Neural crest cell (in vitro differentiated cells): ENCODE results near the gene BMPR1A. TPM values are rescaled to one million over a fixed set of nuclear protein-coding genes. Genes with fewer than 3 reads are reported as not detected.

Experiments used
- DNase-seq: peaks from one replicate; pipeline ENCODE4 v3.0.0; 2021; ENCODE audit warnings: low read depth, mixed read lengths, low spot score
- H3K27ac Mint-ChIP-seq: one replicate; pipeline ENCODE4 v1.8.0; 2021; ENCODE audit warnings: mild to moderate bottlenecking, mixed read lengths; ENCODE audit not compliant: unreplicated experiment
- H3K27me3 Mint-ChIP-seq: 2 replicates; pipeline ENCODE4 v1.8.0; 2021; ENCODE audit warnings: low read depth, mild to moderate bottlenecking, mixed read lengths
- H3K36me3 Mint-ChIP-seq: 2 replicates; pipeline ENCODE4 v1.8.0; 2021; ENCODE audit warnings: low read depth, mild to moderate bottlenecking, mixed read lengths
- H3K4me1 Mint-ChIP-seq: 2 replicates; pipeline ENCODE4 v1.8.0; 2021; ENCODE audit warnings: mixed read lengths
- H3K4me3 Mint-ChIP-seq: one replicate; pipeline ENCODE4 v1.8.0; 2021; ENCODE audit warnings: mild to moderate bottlenecking, mixed read lengths
- H3K9me3 Mint-ChIP-seq: 2 replicates; pipeline ENCODE4 v1.8.0; 2021; ENCODE audit warnings: mixed read lengths
- total RNA-seq: library from RNA; stranded (reverse); gene quantifications from 2 replicates; pipeline ENCODE4 v1.2.1, GENCODE V29; 2021
- TF ChIP-seq, protein P1 (sequence below): fragments of 200-600 bp; sonication (generic); conservative IDR thresholded peaks from 2 replicates; pipeline ENCODE4 v1.5.0; 2021; ENCODE audit warnings: antibody characterized with exemption, mild to moderate bottlenecking

BMPR1A gene
- total RNA-seq, 1 donor from 2014 or later, result 78.6 TPM

DNA sequence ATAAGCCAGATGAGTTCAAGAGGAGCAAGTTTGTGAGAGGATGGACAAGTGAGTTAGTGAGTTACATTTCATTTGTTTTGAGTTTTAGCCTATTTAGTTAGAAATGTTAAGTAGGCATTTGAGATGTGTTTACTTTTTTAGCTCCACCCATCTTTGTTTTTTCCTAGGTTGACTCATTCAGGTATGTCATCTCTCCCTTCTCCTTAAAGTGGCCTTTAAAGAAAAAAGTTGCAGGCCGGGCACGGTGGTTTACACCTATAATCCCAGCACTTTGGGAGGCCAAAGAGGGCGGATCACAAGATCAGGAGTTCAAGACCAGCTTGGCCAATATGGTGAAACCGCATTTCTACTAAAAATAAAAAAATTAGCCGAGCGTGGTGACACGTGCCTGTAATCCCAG, 71.2 kb downstream of the BMPR1A start:
- H3K36me3 Mint-ChIP-seq, result no peaks in the 10 kb centered on the region
- H3K9me3 Mint-ChIP-seq, result no peaks in the 10 kb centered on the region
- H3K4me3 Mint-ChIP-seq, result no peak overlapping the region
- no peak overlapping the region for H3K27ac Mint-ChIP-seq
- H3K27me3 Mint-ChIP-seq, result no peaks in the 10 kb centered on the region
- TF ChIP-seq, protein P1, sequence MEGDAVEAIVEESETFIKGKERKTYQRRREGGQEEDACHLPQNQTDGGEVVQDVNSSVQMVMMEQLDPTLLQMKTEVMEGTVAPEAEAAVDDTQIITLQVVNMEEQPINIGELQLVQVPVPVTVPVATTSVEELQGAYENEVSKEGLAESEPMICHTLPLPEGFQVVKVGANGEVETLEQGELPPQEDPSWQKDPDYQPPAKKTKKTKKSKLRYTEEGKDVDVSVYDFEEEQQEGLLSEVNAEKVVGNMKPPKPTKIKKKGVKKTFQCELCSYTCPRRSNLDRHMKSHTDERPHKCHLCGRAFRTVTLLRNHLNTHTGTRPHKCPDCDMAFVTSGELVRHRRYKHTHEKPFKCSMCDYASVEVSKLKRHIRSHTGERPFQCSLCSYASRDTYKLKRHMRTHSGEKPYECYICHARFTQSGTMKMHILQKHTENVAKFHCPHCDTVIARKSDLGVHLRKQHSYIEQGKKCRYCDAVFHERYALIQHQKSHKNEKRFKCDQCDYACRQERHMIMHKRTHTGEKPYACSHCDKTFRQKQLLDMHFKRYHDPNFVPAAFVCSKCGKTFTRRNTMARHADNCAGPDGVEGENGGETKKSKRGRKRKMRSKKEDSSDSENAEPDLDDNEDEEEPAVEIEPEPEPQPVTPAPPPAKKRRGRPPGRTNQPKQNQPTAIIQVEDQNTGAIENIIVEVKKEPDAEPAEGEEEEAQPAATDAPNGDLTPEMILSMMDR, result no peak
- H3K4me1 Mint-ChIP-seq, result peaks cover 32% of the 10 kb centered on the region
- DNase-seq, result no peak

DNA sequence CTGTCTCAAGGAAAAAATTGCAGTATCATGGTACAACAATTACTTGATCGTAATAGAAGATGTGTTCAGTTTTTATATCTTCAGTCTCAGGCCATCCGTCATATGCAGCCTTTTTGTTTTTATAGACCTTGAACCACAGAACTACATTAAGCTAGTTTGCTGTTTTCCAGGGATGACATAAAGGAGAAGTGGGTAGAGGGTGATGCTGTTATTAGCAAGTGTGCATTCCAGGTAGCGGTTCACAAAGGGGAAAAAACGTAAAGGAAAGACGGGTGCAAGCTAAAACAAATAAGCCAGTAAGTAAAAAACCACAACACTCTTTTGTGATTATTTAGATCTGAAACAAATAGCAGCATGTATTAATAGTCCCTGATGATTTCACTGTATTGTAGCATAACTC, 71.7 kb downstream of the BMPR1A start:
- Mint-ChIP-seq H3K27ac (no peak overlapping the region), H3K9me3 (no peaks in the 10 kb centered on the region), H3K4me3 (no peak overlapping the region), H3K4me1 (peaks cover 31% of the 10 kb centered on the region), H3K27me3 (no peaks in the 10 kb centered on the region), H3K36me3 (no peaks in the 10 kb centered on the region)
- TF ChIP-seq, protein P1, result no peak
- DNase-seq, result no peak

- Mint-ChIP-seq H3K9me3 (no peaks in the 10 kb centered on the region), H3K36me3 (no peaks in the 10 kb centered on the region), H3K4me1 (peaks cover 21% of the 10 kb centered on the region), H3K27me3 (no peaks in the 10 kb centered on the region), H3K27ac (no peak overlapping the region), H3K4me3 (no peak overlapping the region)
- no peak for DNase-seq
- TF ChIP-seq, protein P1, result no peak
These were observed 73.1 kb downstream of the BMPR1A start for GRCh38 chr10:86829472-86829871.

DNA sequence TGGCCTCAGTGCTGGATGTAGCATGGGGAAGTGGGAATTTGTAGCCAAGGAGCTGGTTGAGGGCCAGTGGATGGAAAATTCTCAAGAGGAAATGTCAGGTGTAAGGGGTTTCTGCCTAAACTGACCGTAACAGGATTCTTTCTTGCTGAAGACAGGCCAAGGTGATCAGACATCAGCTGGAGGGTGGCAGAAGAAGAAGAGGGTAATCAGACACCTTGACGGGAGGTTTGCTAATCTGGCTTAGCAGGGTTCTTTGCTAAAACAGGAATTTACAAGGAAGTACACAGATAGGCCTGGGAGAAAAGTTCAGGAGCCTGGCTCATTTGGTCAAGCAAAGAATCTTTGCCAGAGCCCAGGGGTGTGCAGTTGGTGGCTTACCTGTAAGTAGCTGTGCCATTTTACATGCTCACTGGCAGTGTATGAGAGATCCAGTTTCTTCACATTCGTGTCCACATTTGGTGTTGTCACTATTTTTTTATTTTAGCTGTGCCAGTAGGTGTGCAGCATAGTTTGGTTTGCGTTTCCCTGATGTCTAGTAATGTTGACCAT, 73.7 kb downstream of the BMPR1A start:
- Mint-ChIP-seq H3K36me3 (no peaks in the 10 kb centered on the region), H3K4me3 (no peak overlapping the region), H3K4me1 (peaks cover 26% of the 10 kb centered on the region), H3K27me3 (no peaks in the 10 kb centered on the region), H3K9me3 (no peaks in the 10 kb centered on the region), H3K27ac (no peak overlapping the region)
- TF ChIP-seq, protein P1, result no peak
- no peak for DNase-seq

- Mint-ChIP-seq H3K27me3 (no peaks in the 10 kb centered on the region), H3K27ac (no peak overlapping the region), H3K9me3 (no peaks in the 10 kb centered on the region), H3K4me3 (no peak overlapping the region), H3K36me3 (no peaks in the 10 kb centered on the region), H3K4me1 (peaks cover 26% of the 10 kb centered on the region)
- no peak for DNase-seq
- TF ChIP-seq, protein P1, result no peak
These were observed 77.5 kb downstream of the BMPR1A start for GRCh38 chr10:86833969-86834368.
